Dedifferentiated amniotic fluid mesenchymal stem cell (primary cell): ENCODE results near the gene DCTPP1.

Experiments
- DNase-seq: peaks from one replicate; pipeline ENCODE4 v3.0.0-alpha.2; 2016; ENCODE audit errors: extremely low spot score

DCTPP1 gene

GRCh38 chr16:30447512-30448226 is 17.8 kb upstream of the DCTPP1 start:
- DNase-seq, result no peak

- DNase-seq, result no peak
These were observed 16.4 kb upstream of the DCTPP1 start for GRCh38 chr16:30446203-30446595.

GRCh38 chr16:30445408-30446202 is 15.8 kb upstream of the DCTPP1 start, which contains the start of gene SEPHS2:
SEPHS2 (minus strand) TSS chr16:30445874; CDS start chr16:30445727, 147 bp downstream.
- DNase-seq, result peak; percentile 98

- no peak for DNase-seq
These were observed 15.2 kb upstream of the DCTPP1 start for GRCh38 chr16:30445149-30445407.

- DNase-seq, result no peak
These were observed 14.7 kb upstream of the DCTPP1 start for GRCh38 chr16:30444231-30445148.

- no peak for DNase-seq
These were observed 13.8 kb upstream of the DCTPP1 start for GRCh38 chr16:30443631-30444030.

GRCh38 chr16:30439720-30440348 is 10.0 kb upstream of the DCTPP1 start:
- DNase-seq, result no peak

- DNase-seq, result no peak
These were observed 9.0 kb upstream of the DCTPP1 start for GRCh38 chr16:30438835-30439234.

- no peak for DNase-seq
These were observed 7.7 kb upstream of the DCTPP1 start for GRCh38 chr16:30437511-30438046.

GRCh38 chr16:30434852-30435251 is 5.0 kb upstream of the DCTPP1 start:
- no peak for DNase-seq

- no peak for DNase-seq
These were observed 669 bp upstream of the DCTPP1 start for GRCh38 chr16:30430428-30430970.

- DNase-seq, result no peak
These were observed 482 bp downstream of the DCTPP1 start for GRCh38 chr16:30429418-30429677.

GRCh38 chr16:30428055-30428454 is 1.8 kb downstream of the DCTPP1 start:
- no peak for DNase-seq

GRCh38 chr16:30421010-30421409 is 8.8 kb downstream of the DCTPP1 start:
- no peak for DNase-seq

GRCh38 chr16:30418350-30419181 is 11.3 kb downstream of the DCTPP1 start:
- DNase-seq, result no peak

GRCh38 chr16:30417529-30418349 is 12.1 kb downstream of the DCTPP1 start:
- peak; percentile 56 for DNase-seq

- no peak for DNase-seq
These were observed 13.0 kb downstream of the DCTPP1 start for GRCh38 chr16:30416624-30417528.

GRCh38 chr16:30416047-30416603 is 13.7 kb downstream of the DCTPP1 start:
- no peak for DNase-seq
